Astrocyte (in vitro differentiated cells and primary cell): Measurements from ENCODE around the gene FNDC3B. TPM values are rescaled to one million over a fixed set of nuclear protein-coding genes. Genes with fewer than 3 reads are reported as not detected.

ENCODE experiments used
- DNase-seq: peaks from one replicate; pipeline ENCODE4 v3.0.0-alpha.2; 2010; ENCODE audit warnings: low read depth
- FAIRE-seq: peaks from 2 replicates; lab custom pipeline; 2011; peaks lifted over from hg19 to GRCh38; lab: Jason Lieb, UNC
- H2AFZ ChIP-seq: 2 replicates; pipeline ENCODE4 v1.6.0; 2012; ENCODE audit warnings: low read depth, low read length, inconsistent platforms
- H3K27ac ChIP-seq: 2 replicates; pipeline ENCODE4 v1.5.1; 2011; ENCODE audit warnings: low read depth, low read length, inconsistent platforms
- H3K27me3 ChIP-seq: 2 replicates; pipeline ENCODE4 v1.6.0; 2011; ENCODE audit warnings: low read length, inconsistent platforms; ENCODE audit not compliant: insufficient read depth
- H3K36me3 ChIP-seq: 2 replicates; pipeline ENCODE4 v1.5.1; 2011; ENCODE audit warnings: low read length, inconsistent platforms; ENCODE audit not compliant: insufficient read depth
- H3K4me1 ChIP-seq: 2 replicates; pipeline ENCODE4 v1.5.1; 2011; ENCODE audit warnings: low read length, inconsistent platforms; ENCODE audit not compliant: insufficient read depth
- H3K4me2 ChIP-seq: 2 replicates; pipeline ENCODE4 v1.6.0; 2012; ENCODE audit warnings: low read length, inconsistent platforms
- H3K4me3 ChIP-seq: 2 replicates; pipeline ENCODE4 v1.5.1; 2011; ENCODE audit warnings: low read depth, mild to moderate bottlenecking, low read length, inconsistent platforms; ENCODE audit not compliant: insufficient read depth
- H3K79me2 ChIP-seq: 2 replicates; pipeline ENCODE4 v1.6.0; 2012; ENCODE audit warnings: mild to moderate bottlenecking, low read length, inconsistent platforms; ENCODE audit not compliant: insufficient read depth
- H3K9ac ChIP-seq: 2 replicates; pipeline ENCODE4 v1.6.0; 2012; ENCODE audit warnings: mild to moderate bottlenecking, low read length, inconsistent platforms
- H3K9me3 ChIP-seq: 2 replicates; pipeline ENCODE4 v1.5.1; 2012; ENCODE audit warnings: low read depth, mild to moderate bottlenecking, low read length, inconsistent platforms; ENCODE audit not compliant: insufficient read depth
- H4K20me1 ChIP-seq: 2 replicates; pipeline ENCODE4 v1.6.0; 2012; ENCODE audit warnings: low read length, inconsistent platforms; ENCODE audit not compliant: insufficient read depth
- H3K27ac Mint-ChIP-seq: one replicate; pipeline ENCODE4 v1.8.0; 2021; ENCODE audit warnings: mild to moderate bottlenecking, mixed read lengths; ENCODE audit not compliant: unreplicated experiment
- H3K27me3 Mint-ChIP-seq: one replicate; pipeline ENCODE4 v1.8.0; 2021; ENCODE audit warnings: low read depth, mixed read lengths; ENCODE audit not compliant: unreplicated experiment
- H3K36me3 Mint-ChIP-seq: one replicate; pipeline ENCODE4 v1.8.0; 2021; ENCODE audit warnings: low read depth, mixed read lengths; ENCODE audit not compliant: unreplicated experiment
- H3K4me1 Mint-ChIP-seq: one replicate; pipeline ENCODE4 v1.8.0; 2021; ENCODE audit warnings: low read depth, mixed read lengths; ENCODE audit not compliant: unreplicated experiment
- H3K4me3 Mint-ChIP-seq: one replicate; pipeline ENCODE4 v1.8.0; 2021; ENCODE audit warnings: mild to moderate bottlenecking, moderate library complexity, mixed read lengths; ENCODE audit not compliant: unreplicated experiment
- H3K9me3 Mint-ChIP-seq: one replicate; pipeline ENCODE4 v1.8.0; 2021; ENCODE audit warnings: mild to moderate bottlenecking, mixed read lengths; ENCODE audit not compliant: unreplicated experiment
- CTCF ChIP-seq: IDR thresholded peaks from 2 replicates; pipeline ENCODE4 v1.5.1; 2011; ENCODE audit warnings: low read depth, mild to moderate bottlenecking, inconsistent platforms, low read length, moderate library complexity; ENCODE audit not compliant: insufficient read depth
- EZH2 ChIP-seq: IDR thresholded peaks from 2 replicates; pipeline ENCODE4 v1.6.1; 2012; ENCODE audit warnings: mild to moderate bottlenecking, low read length, inconsistent platforms; ENCODE audit not compliant: insufficient read depth
- total RNA-seq: library from RNA; stranded (reverse); gene quantifications from 2 replicates; pipeline ENCODE4 v1.2.1, GENCODE V29; 2021

FNDC3B gene
- total RNA-seq, 1 donor from 2014 or later: 327 TPM

DNA sequence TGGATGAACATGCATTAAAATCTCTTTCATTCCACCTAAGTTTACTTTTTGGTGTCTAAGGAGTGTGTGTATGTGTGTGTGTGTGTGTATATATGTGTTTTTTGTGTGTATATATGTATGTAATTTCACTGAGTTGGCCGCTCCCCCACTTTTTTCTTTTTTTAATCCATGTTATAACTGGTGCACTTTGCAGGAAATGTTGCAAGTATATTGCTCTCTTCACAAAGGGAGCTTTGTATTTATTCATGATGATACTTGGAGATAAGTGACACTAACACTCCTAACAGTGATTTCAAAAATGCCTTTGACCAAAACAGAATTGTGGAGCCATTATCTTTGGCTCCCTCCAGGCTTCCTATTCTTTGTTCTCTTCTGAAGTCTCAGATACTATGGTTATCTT, 95.8 kb downstream of the FNDC3B start:
- Histone ChIP-seq H3K27ac (peak overlapping the region; percentile 46), H3K27me3 (no peaks in the 10 kb centered on the region), H2AFZ (no peak overlapping the region), H3K4me1 (peaks cover 55% of the 10 kb centered on the region), H3K36me3 (peaks cover 19% of the 10 kb centered on the region), H3K4me3 (no peak overlapping the region), H3K9me3 (no peaks in the 10 kb centered on the region), H3K79me2 (peaks cover 90% of the 10 kb centered on the region), H3K4me2 (no peak overlapping the region), H3K9ac (peak overlapping the region; percentile 5), H4K20me1 (peaks cover 9% of the 10 kb centered on the region)
- TF ChIP-seq EZH2 (no peak), CTCF (no peak)
- peaks cover 63% of the 10 kb centered on the region for H3K4me1 Mint-ChIP-seq
- peak overlapping the region; percentile 96 for H3K27ac Mint-ChIP-seq
- no peaks in the 10 kb centered on the region for H3K9me3 Mint-ChIP-seq
- no peak for FAIRE-seq
- H3K27me3 Mint-ChIP-seq: no peaks in the 10 kb centered on the region
- H3K4me3 Mint-ChIP-seq: no peak overlapping the region
- no peak for DNase-seq
- peaks cover 13% of the 10 kb centered on the region for H3K36me3 Mint-ChIP-seq

- Histone ChIP-seq H3K27me3 (no peaks in the 10 kb centered on the region), H3K4me3 (no peak overlapping the region), H3K4me2 (peak overlapping the region; percentile 11), H3K4me1 (peaks cover 54% of the 10 kb centered on the region), H3K36me3 (peaks cover 19% of the 10 kb centered on the region), H2AFZ (no peak overlapping the region), H3K27ac (peak overlapping the region; percentile 46), H3K79me2 (peaks cover 86% of the 10 kb centered on the region), H3K9me3 (no peaks in the 10 kb centered on the region), H4K20me1 (peaks cover 3% of the 10 kb centered on the region), H3K9ac (peak overlapping the region; percentile 5)
- H3K9me3 Mint-ChIP-seq: no peaks in the 10 kb centered on the region
- no peaks in the 10 kb centered on the region for H3K27me3 Mint-ChIP-seq
- H3K36me3 Mint-ChIP-seq: peaks cover 13% of the 10 kb centered on the region
- peaks cover 63% of the 10 kb centered on the region for H3K4me1 Mint-ChIP-seq
- DNase-seq (peak; percentile 71), FAIRE-seq (peak; percentile 37)
- peak overlapping the region; percentile 96 for H3K27ac Mint-ChIP-seq
- H3K4me3 Mint-ChIP-seq: no peak overlapping the region
- TF ChIP-seq CTCF (no peak), EZH2 (no peak)
These were observed 96.4 kb downstream of the FNDC3B start for GRCh38 chr3:172135820-172136219.

GRCh38 chr3:172136330-172136729, 97.0 kb downstream of the FNDC3B start:
- Histone ChIP-seq H4K20me1 (peaks cover 3% of the 10 kb centered on the region), H3K4me1 (peaks cover 57% of the 10 kb centered on the region), H3K9me3 (no peaks in the 10 kb centered on the region), H3K36me3 (peaks cover 19% of the 10 kb centered on the region), H3K27me3 (no peaks in the 10 kb centered on the region), H3K79me2 (peaks cover 83% of the 10 kb centered on the region), H3K4me2 (no peak overlapping the region), H3K27ac (peak overlapping the region; percentile 46), H2AFZ (no peak overlapping the region), H3K9ac (peak overlapping the region; percentile 5), H3K4me3 (no peak overlapping the region)
- H3K9me3 Mint-ChIP-seq: no peaks in the 10 kb centered on the region
- DNase-seq (no peak), FAIRE-seq (no peak)
- H3K27me3 Mint-ChIP-seq: no peaks in the 10 kb centered on the region
- peak overlapping the region; percentile 96 for H3K27ac Mint-ChIP-seq
- H3K36me3 Mint-ChIP-seq: peaks cover 13% of the 10 kb centered on the region
- no peak overlapping the region for H3K4me3 Mint-ChIP-seq
- peaks cover 69% of the 10 kb centered on the region for H3K4me1 Mint-ChIP-seq
- TF ChIP-seq CTCF (no peak), EZH2 (no peak)
